Mesendoderm (in vitro differentiated cells): ENCODE data around the gene KCNAB3.
A peak's percentile ranks its signal among the peaks of the same experiment; 100 is the strongest.

Experiments used
- DNase-seq: peaks from one replicate; pipeline ENCODE4 v3.0.0; 2013
- H2AK5ac ChIP-seq: 2 replicates; pipeline ENCODE4 v1.6.1; 2013; ENCODE audit warnings: low read length, inconsistent platforms
- H2BK120ac ChIP-seq: 2 replicates; pipeline ENCODE4 v1.6.1; 2013; ENCODE audit warnings: low read depth, mild to moderate bottlenecking, low read length, moderate library complexity, mixed read lengths
- H2BK15ac ChIP-seq: replicated peaks from 2 replicates; pipeline ENCODE4 v1.6.1; 2013; ENCODE audit warnings: low read depth, mild to moderate bottlenecking, moderate library complexity
- H2BK5ac ChIP-seq: 2 replicates; pipeline ENCODE4 v1.6.1; 2013; ENCODE audit warnings: low read length, inconsistent platforms
- H3K18ac ChIP-seq: 2 replicates; pipeline ENCODE4 v1.6.1; 2013; ENCODE audit warnings: mild to moderate bottlenecking, low read length, mixed read lengths
- H3K23ac ChIP-seq: one replicate; pipeline ENCODE4 v1.6.1; 2013; ENCODE audit warnings: low read length
- H3K27ac ChIP-seq: 2 replicates; pipeline ENCODE4 v1.5.1; 2013; ENCODE audit warnings: low read depth, mild to moderate bottlenecking, inconsistent platforms, low read length, moderate library complexity
- H3K27me3 ChIP-seq: 2 replicates; pipeline ENCODE4 v1.6.1; 2013; ENCODE audit warnings: low read length, control low read depth, mild to moderate bottlenecking, inconsistent platforms; ENCODE audit not compliant: insufficient read depth, poor library complexity
- H3K36me3 ChIP-seq: 2 replicates; pipeline ENCODE4 v1.6.1; 2013; ENCODE audit warnings: low read length, inconsistent platforms; ENCODE audit not compliant: control insufficient read depth, insufficient read depth
- H3K4ac ChIP-seq: one replicate; pipeline ENCODE4 v1.6.1; 2013; ENCODE audit warnings: low read depth, mild to moderate bottlenecking, low read length, moderate library complexity
- H3K4me1 ChIP-seq: 2 replicates; pipeline ENCODE4 v1.6.1; 2013; ENCODE audit warnings: low read depth, low read length, inconsistent platforms; ENCODE audit not compliant: control insufficient read depth
- H3K4me2 ChIP-seq: 2 replicates; pipeline ENCODE4 v1.6.1; 2013; ENCODE audit warnings: low read length
- H3K4me3 ChIP-seq: 2 replicates; pipeline ENCODE4 v1.5.1; 2013; ENCODE audit warnings: mild to moderate bottlenecking, low read length
- H3K56ac ChIP-seq: one replicate; pipeline ENCODE4 v1.6.1; 2013; ENCODE audit warnings: low read length
- H3K79me1 ChIP-seq: 2 replicates; pipeline ENCODE4 v1.6.1; 2013; ENCODE audit warnings: low read length, inconsistent platforms
- H3K79me2 ChIP-seq: 2 replicates; pipeline ENCODE4 v1.6.1; 2013; ENCODE audit warnings: mild to moderate bottlenecking, low read length; ENCODE audit not compliant: control insufficient read depth, insufficient read depth
- H3K9ac ChIP-seq: 2 replicates; pipeline ENCODE4 v1.6.1; 2013; ENCODE audit warnings: low read length, inconsistent platforms
- H4K5ac ChIP-seq: one replicate; pipeline ENCODE4 v1.6.1; 2013; ENCODE audit warnings: low read length
- H4K8ac ChIP-seq: one replicate; pipeline ENCODE4 v1.6.1; 2013; ENCODE audit warnings: low read depth, mild to moderate bottlenecking, control low read depth, low read length, moderate library complexity
- WGBS: extraction: QIAGEN DNeasy Blood & Tissue Kit; methylation state at CpG from one replicate; pipeline ENCODE4 v1.1.7; 2013; ENCODE audit warnings: low lambda C conversion rate, missing lambda C conversion rate; ENCODE audit not compliant: insufficient coverage; ENCODE audit errors: extremely low coverage; 5-methylcytosine and 5-hydroxymethylcytosine counted together

Gene KCNAB3

GRCh38 chr17:7894866-7895265 is 34.8 kb downstream of the KCNAB3 start:
- no peak overlapping the region for H2BK15ac ChIP-seq
- H3K56ac ChIP-seq = no peak overlapping the region
- no peak overlapping the region for H3K4me3 ChIP-seq
- DNase-seq = no peak
- WGBS = no CpG with 5 or more reads among the region's 8 CpGs
- no peaks in the 10 kb centered on the region for H3K27me3 ChIP-seq
- H3K79me1 ChIP-seq = no peaks in the 10 kb centered on the region
- H3K23ac ChIP-seq = no peak overlapping the region
- no peak overlapping the region for H3K18ac ChIP-seq
- H3K9ac ChIP-seq = no peak overlapping the region
- H2BK5ac ChIP-seq = no peak overlapping the region
- H3K4me1 ChIP-seq = no peaks in the 10 kb centered on the region
- H3K4me2 ChIP-seq = no peak overlapping the region
- no peak overlapping the region for H3K27ac ChIP-seq
- H4K5ac ChIP-seq = no peak overlapping the region
- H3K4ac ChIP-seq = no peak overlapping the region
- no peaks in the 10 kb centered on the region for H3K79me2 ChIP-seq
- no peak overlapping the region for H2BK120ac ChIP-seq
- no peak overlapping the region for H2AK5ac ChIP-seq
- H3K36me3 ChIP-seq = peaks cover 6% of the 10 kb centered on the region
- H4K8ac ChIP-seq = no peak overlapping the region

- Histone ChIP-seq H3K79me2 (no peaks in the 10 kb centered on the region), H4K8ac (no peak overlapping the region), H4K5ac (no peak overlapping the region), H3K9ac (no peak overlapping the region), H2BK120ac (no peak overlapping the region), H2AK5ac (no peak overlapping the region), H3K36me3 (peaks cover 6% of the 10 kb centered on the region), H3K18ac (no peak overlapping the region), H3K4ac (no peak overlapping the region), H2BK5ac (no peak overlapping the region), H3K4me2 (no peak overlapping the region), H3K27me3 (no peaks in the 10 kb centered on the region), H3K56ac (no peak overlapping the region), H3K4me3 (no peak overlapping the region), H3K27ac (no peak overlapping the region), H3K23ac (no peak overlapping the region), H3K79me1 (no peaks in the 10 kb centered on the region), H3K4me1 (no peaks in the 10 kb centered on the region), H2BK15ac (no peak overlapping the region)
- WGBS = no CpG with 5 or more reads among the region's 9 CpGs
- DNase-seq = no peak
Measured at GRCh38 chr17:7894226-7894625, 35.4 kb downstream of the KCNAB3 start.

DNA sequence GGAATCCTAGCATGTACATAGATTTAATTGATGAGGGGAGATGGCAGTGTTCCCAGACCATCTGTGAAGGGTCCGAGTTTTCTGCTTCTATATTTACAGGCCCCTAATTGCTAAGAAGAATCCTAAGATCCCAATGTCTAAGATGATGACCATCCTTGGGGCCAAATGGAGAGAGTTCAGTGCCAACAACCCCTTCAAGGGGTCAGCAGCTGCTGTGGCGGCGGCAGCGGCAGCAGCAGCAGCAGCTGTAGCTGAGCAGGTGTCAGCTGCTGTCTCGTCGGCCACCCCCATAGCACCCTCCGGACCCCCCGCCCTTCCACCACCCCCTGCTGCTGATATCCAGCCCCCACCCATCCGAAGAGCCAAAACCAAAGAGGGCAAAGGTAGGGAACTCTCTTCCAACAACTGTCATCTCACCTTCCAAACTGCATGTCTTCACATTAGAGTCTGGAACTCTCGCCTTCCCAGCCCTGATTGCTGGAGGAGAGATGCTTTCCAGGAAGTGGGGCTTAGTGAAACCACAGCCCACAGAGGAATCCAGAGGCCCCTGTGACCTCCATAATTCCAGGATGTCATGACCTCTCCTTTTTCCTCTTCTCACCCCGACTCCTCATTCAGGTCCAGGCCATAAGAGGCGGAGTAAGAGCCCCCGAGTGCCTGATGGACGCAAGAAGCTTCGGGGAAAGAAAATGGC is 36.3 kb downstream of the KCNAB3 start:
- H4K8ac ChIP-seq = no peak overlapping the region
- no peak overlapping the region for H3K18ac ChIP-seq
- no peak overlapping the region for H2BK5ac ChIP-seq
- H3K4me1 ChIP-seq = peaks cover 6% of the 10 kb centered on the region
- no peak for DNase-seq
- no peak overlapping the region for H3K4me3 ChIP-seq
- H3K36me3 ChIP-seq = peaks cover 6% of the 10 kb centered on the region
- no peak overlapping the region for H3K9ac ChIP-seq
- no peak overlapping the region for H4K5ac ChIP-seq
- no peak overlapping the region for H3K4ac ChIP-seq
- no peak overlapping the region for H2BK15ac ChIP-seq
- no CpG with 5 or more reads among the region's 15 CpGs for WGBS
- peaks cover 1% of the 10 kb centered on the region for H3K79me2 ChIP-seq
- no peak overlapping the region for H3K56ac ChIP-seq
- H3K79me1 ChIP-seq = peaks cover 3% of the 10 kb centered on the region
- no peak overlapping the region for H3K27ac ChIP-seq
- no peak overlapping the region for H2AK5ac ChIP-seq
- no peak overlapping the region for H3K4me2 ChIP-seq
- no peak overlapping the region for H3K23ac ChIP-seq
- no peak overlapping the region for H2BK120ac ChIP-seq
- no peaks in the 10 kb centered on the region for H3K27me3 ChIP-seq

GRCh38 chr17:7889166-7889955 is 40.3 kb downstream of the KCNAB3 start:
- Histone ChIP-seq H3K23ac (no peak overlapping the region), H3K27ac (no peak overlapping the region), H4K8ac (no peak overlapping the region), H3K79me2 (peaks cover 1% of the 10 kb centered on the region), H2AK5ac (no peak overlapping the region), H3K4me3 (no peak overlapping the region), H3K18ac (no peak overlapping the region), H2BK15ac (no peak overlapping the region), H3K56ac (peak overlapping the region; percentile 49), H2BK120ac (no peak overlapping the region), H2BK5ac (no peak overlapping the region), H3K4me1 (peaks cover 13% of the 10 kb centered on the region), H3K4ac (no peak overlapping the region), H3K9ac (peak overlapping the region; percentile 27), H3K27me3 (no peaks in the 10 kb centered on the region), H3K36me3 (peaks cover 3% of the 10 kb centered on the region), H3K79me1 (peaks cover 3% of the 10 kb centered on the region), H4K5ac (no peak overlapping the region), H3K4me2 (no peak overlapping the region)
- peak; percentile 57 for DNase-seq
- no CpG with 5 or more reads among the region's 11 CpGs for WGBS

DNA sequence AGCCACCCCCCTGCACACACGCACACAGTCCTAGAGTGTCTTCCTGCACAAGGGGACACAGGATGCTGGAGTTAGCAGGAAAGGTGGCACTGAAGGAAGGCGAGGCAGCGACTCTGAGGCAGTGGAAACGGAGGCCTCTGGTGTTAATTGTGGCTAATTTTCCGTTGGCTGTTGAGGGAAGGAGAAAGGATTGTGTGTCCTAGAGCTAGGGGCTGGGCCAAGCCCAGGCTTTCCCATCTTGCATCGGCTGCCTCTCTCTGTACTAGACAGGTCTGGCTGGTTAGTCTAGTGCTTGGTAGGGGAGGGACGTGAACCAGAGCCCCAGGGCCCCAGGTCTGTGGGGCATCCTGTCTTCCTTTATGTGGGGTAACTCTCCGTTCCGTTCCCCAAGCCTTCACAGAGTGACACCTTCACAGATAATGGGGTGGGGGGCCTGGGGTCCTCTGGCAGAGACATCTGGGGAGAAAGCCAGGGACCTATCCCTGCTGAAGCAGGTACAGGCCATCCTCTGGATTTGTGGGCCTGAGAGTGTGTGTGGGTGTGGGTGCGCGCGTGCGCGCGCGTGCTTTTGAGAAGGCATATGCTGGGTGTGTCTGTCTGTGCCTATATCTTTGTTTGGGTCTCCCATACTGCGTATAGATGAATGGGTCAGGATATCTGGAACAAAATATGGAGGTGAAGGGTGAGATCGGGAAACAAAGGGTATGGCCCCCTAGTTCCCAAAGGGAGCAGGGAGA is 41.3 kb downstream of the KCNAB3 start, which contains the start of gene CHD3:
CHD3 (plus strand) TSS at position 606 of the 737 bp plus-strand sequence. CDS start 212 bp downstream, outside the sequence.
- H3K79me1 ChIP-seq = peaks cover 3% of the 10 kb centered on the region
- H3K4ac ChIP-seq = peak within 1 kb of the TSS; percentile 17
- peak within 1 kb of the TSS; percentile 88 for H3K56ac ChIP-seq
- no peak within 1 kb of the TSS for H4K5ac ChIP-seq
- H2BK5ac ChIP-seq = peak within 1 kb of the TSS; percentile 39
- H3K27ac ChIP-seq = peak within 1 kb of the TSS; percentile 75
- H3K36me3 ChIP-seq = peaks cover 3% of the 10 kb centered on the region
- H3K27me3 ChIP-seq = no peaks in the 10 kb centered on the region
- peaks cover 13% of the 10 kb centered on the region for H3K4me1 ChIP-seq
- no peak within 1 kb of the TSS for H2AK5ac ChIP-seq
- H2BK15ac ChIP-seq = no peak within 1 kb of the TSS
- peak within 1 kb of the TSS; percentile 11 for H3K18ac ChIP-seq
- H3K79me2 ChIP-seq = peaks cover 1% of the 10 kb centered on the region
- peak within 1 kb of the TSS; percentile 45 for H3K4me3 ChIP-seq
- peak within 1 kb of the TSS; percentile 77 for H3K4me2 ChIP-seq
- no peak within 1 kb of the TSS for H2BK120ac ChIP-seq
- H4K8ac ChIP-seq = no peak within 1 kb of the TSS
- peak; percentile 56 for DNase-seq
- peak within 1 kb of the TSS; percentile 11 for H3K23ac ChIP-seq
- WGBS = no CpG with 5 or more reads among the region's 18 CpGs
- H3K9ac ChIP-seq = peak within 1 kb of the TSS; percentile 90
